Keratinocyte (primary cell): ENCODE data around the gene IL11RA.

Experiments used
- EZH2 ChIP-seq: IDR thresholded peaks from one replicate; pipeline ENCODE4 v1.6.1; 2012; ENCODE audit warnings: inconsistent platforms, mild to moderate bottlenecking, low read length, moderate library complexity
- TF ChIP-seq, protein P1 (sequence below), 3 experiments: IDR thresholded peaks in 1 of 3; conservative IDR thresholded peaks in 1 of 3; optimal IDR thresholded peaks in 1 of 3; 2 replicates in 2 of 3; 3 replicates in 1 of 3; pipeline versions ENCODE3 to v1.5.1; 2011; ENCODE audit warnings: low read length in 3 of 3, mild to moderate bottlenecking in 3 of 3, moderate library complexity in 2 of 3, control low read depth in 1 of 3, inconsistent platforms in 1 of 3; ENCODE audit not compliant: insufficient read depth in 2 of 3; ENCODE audit errors: extremely low read depth in 1 of 3

- TF ChIP-seq, protein P1, sequence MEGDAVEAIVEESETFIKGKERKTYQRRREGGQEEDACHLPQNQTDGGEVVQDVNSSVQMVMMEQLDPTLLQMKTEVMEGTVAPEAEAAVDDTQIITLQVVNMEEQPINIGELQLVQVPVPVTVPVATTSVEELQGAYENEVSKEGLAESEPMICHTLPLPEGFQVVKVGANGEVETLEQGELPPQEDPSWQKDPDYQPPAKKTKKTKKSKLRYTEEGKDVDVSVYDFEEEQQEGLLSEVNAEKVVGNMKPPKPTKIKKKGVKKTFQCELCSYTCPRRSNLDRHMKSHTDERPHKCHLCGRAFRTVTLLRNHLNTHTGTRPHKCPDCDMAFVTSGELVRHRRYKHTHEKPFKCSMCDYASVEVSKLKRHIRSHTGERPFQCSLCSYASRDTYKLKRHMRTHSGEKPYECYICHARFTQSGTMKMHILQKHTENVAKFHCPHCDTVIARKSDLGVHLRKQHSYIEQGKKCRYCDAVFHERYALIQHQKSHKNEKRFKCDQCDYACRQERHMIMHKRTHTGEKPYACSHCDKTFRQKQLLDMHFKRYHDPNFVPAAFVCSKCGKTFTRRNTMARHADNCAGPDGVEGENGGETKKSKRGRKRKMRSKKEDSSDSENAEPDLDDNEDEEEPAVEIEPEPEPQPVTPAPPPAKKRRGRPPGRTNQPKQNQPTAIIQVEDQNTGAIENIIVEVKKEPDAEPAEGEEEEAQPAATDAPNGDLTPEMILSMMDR (optimal IDR thresholded peaks at IDR 0.05 in 1 of 3, IDR thresholded peaks at IDR 0.05 in 1 of 3, conservative IDR thresholded peaks at IDR 0.05 in 1 of 3; ENCODE audit: extremely low read depth in 1 of 3, insufficient read depth in 2 of 3, low read length in 3 of 3) = no peak
- no peak for TF ChIP-seq EZH2
Observed at GRCh38 chr9:34606190-34606589, 45.8 kb upstream of the IL11RA start.
